Mucosa of descending colon (tissue), 3 donors: ENCODE measurements around the gene DDX27. TPM values are rescaled to one million over a fixed set of nuclear protein-coding genes. Genes with fewer than 3 reads are reported as not detected.
"Not testable (repeated sequence)": the region's sequence is repeated elsewhere in the genome, so short reads cannot be mapped to it uniquely, and the experiment has no call there.

Source experiments
- ATAC-seq: fragments of 200-7000 bp; cut with Tn5 transposase; one replicate; pipeline ENCODE4 v1.9.1; 2020; ENCODE audit warnings: mild to moderate bottlenecking, moderate library complexity
- DNase-seq, 3 donors: peaks; one replicate each; pipeline ENCODE4 v3.0.0-alpha.2; 2020
- H3K36me3 ChIP-seq: fragments of 200-600 bp; one replicate; pipeline ENCODE4 v1.8.0; 2021; ENCODE audit warnings: low read depth, mild to moderate bottlenecking
- H3K4me1 ChIP-seq: fragments of 200-600 bp; one replicate; pipeline ENCODE4 v1.8.0; 2021; ENCODE audit warnings: low read depth, mild to moderate bottlenecking
- H3K4me3 ChIP-seq: fragments of 200-600 bp; one replicate; pipeline ENCODE4 v1.8.0; 2021; ENCODE audit warnings: mild to moderate bottlenecking
- H3K9me3 ChIP-seq: fragments of 200-600 bp; one replicate; pipeline ENCODE4 v1.8.0; 2021; ENCODE audit warnings: mild to moderate bottlenecking
- CTCF ChIP-seq: fragments of 200-600 bp; IDR thresholded peaks from one replicate; pipeline ENCODE4 v1.8.0; 2022; ENCODE audit warnings: antibody characterized with exemption, mild to moderate bottlenecking
- intact Hi-C, 2 donors: fragments of 100-400 bp; cut with DNase I in 1 of 2; cut with micrococcal nuclease in 1 of 2; formaldehyde crosslinking; loops; one replicate each; pipeline versions ENCODE4 v1.11.0 to v1.11.1; 2022; cut with DNase I, micrococcal nuclease
- total RNA-seq, 3 donors: library from RNA; stranded (reverse); fragmentation: NEBNext Ultra II Directional in 2 of 3; extraction: Animal tissue kit (Norgen Biotek cat#: 25700) in 2 of 3; gene quantifications; one replicate each; pipeline versions ENCODE4 v1.2.1 to v1.2.4, GENCODE V29; 2021 to 2023
- donor health status: DM: no; HTN: no; CAD: no; lungs with moderate emphysema.
- donor health status: DM: no; HTN: no; CAD: no.
- donor health status: DM: no; HTN: yes; CAD: no.

DDX27 gene
- total RNA-seq, 3 donors from 2014 or later = 27.1 to 32.8 (median 32.5) TPM

- Histone ChIP-seq H3K9me3 (no peaks in the 10 kb centered on the region), H3K36me3 (no peaks in the 10 kb centered on the region), H3K4me3 (no peak overlapping the region), H3K4me1 (peaks cover 24% of the 10 kb centered on the region)
- no peak for TF ChIP-seq CTCF
- intact Hi-C loops = no loop called here
- DNase-seq (no peak), ATAC-seq (no peak)
Measured at GRCh38 chr20:49185071-49185761, 34.0 kb upstream of the DDX27 start.

- Histone ChIP-seq H3K4me1 (peaks cover 19% of the 10 kb centered on the region), H3K9me3 (no peaks in the 10 kb centered on the region), H3K4me3 (peak overlapping the region; percentile 91), H3K36me3 (no peaks in the 10 kb centered on the region)
- ATAC-seq (peak; percentile 57), DNase-seq (peak; percentile 58 to 84 (median 58))
- TF ChIP-seq CTCF = no peak
- intact Hi-C loops = no loop called here
Measured at GRCh38 chr20:49186535-49187329, 32.5 kb upstream of the DDX27 start.

GRCh38 chr20:49187330-49187850 is 31.8 kb upstream of the DDX27 start:
- TF ChIP-seq CTCF = no peak
- ATAC-seq (peak; percentile 10), DNase-seq (peak in 2 of 3 donors; percentile 37 to 73)
- Histone ChIP-seq H3K4me1 (peaks cover 17% of the 10 kb centered on the region), H3K9me3 (no peaks in the 10 kb centered on the region), H3K36me3 (no peaks in the 10 kb centered on the region), H3K4me3 (peak overlapping the region; percentile 91)
- intact Hi-C loops = no loop called here

- no peaks in the 10 kb centered on the region for H3K9me3 ChIP-seq
- intact Hi-C loops = no loop called here
- H3K4me1 ChIP-seq = peaks cover 17% of the 10 kb centered on the region
- peak; percentile 97 for ATAC-seq
- DNase-seq = peak; percentile 94 to 97 (median 96)
- TF ChIP-seq CTCF = no peak
- peak within 1 kb of the TSS; percentile 91 for H3K4me3 ChIP-seq
- no peaks in the 10 kb centered on the region for H3K36me3 ChIP-seq
Measured at GRCh38 chr20:49187851-49188641, 31.2 kb upstream of the DDX27 start, which contains the start of gene STAU1. Gene STAU1, minus strand, starts transcription at chr20:49188334. Its CDS starts 22,133 bp downstream, at chr20:49166201.

GRCh38 chr20:49192944-49193518 is 26.2 kb upstream of the DDX27 start:
- intact Hi-C loops = not testable (repeated sequence)

More at GRCh38 chr20:49192944-49193518, 26.2 kb upstream of the DDX27 start:
- not testable (repeated sequence) for H3K36me3 ChIP-seq, ATAC-seq, H3K9me3 ChIP-seq, H3K4me1 ChIP-seq, H3K4me3 ChIP-seq, DNase-seq
